H1 (cell line): ENCODE data around the gene ALDH1A2. TPM values are rescaled to one million over a fixed set of nuclear protein-coding genes. Genes with fewer than 3 reads are reported as not detected.

ENCODE experiments used
- CTCF ChIA-PET: fragments of 300-600 bp; sonication (Branson Sonifier 250); formaldehyde crosslinking; loops from one replicate; lab custom pipeline; 2021; ENCODE audit not compliant: partially characterized antibody; lab: Charles Lee
- POLR2A ChIA-PET: fragments of 300-600 bp; sonication (Branson Sonifier 250); formaldehyde crosslinking; loops from one replicate; lab custom pipeline; 2021; ENCODE audit warnings: inconsistent platforms; ENCODE audit not compliant: partially characterized antibody; lab: Charles Lee
- DNase-seq, 2 experiments: peaks; one replicate each; pipeline versions ENCODE4 v3.0.0 to v3.0.0-alpha.2; 2010 to 2022; ENCODE audit warnings: low spot score in 2 of 2, low read depth in 1 of 2, mixed read lengths in 1 of 2
- FAIRE-seq: peaks from 2 replicates; lab custom pipeline; 2011; peaks lifted over from hg19 to GRCh38; lab: Jason Lieb, UNC
- H2AFZ ChIP-seq: 2 replicates; pipeline ENCODE4 v1.8.1; 2012; ENCODE audit warnings: low read length, inconsistent platforms
- H2AK5ac ChIP-seq: 2 replicates; pipeline ENCODE4 v1.6.1; 2013; ENCODE audit warnings: low read depth, low read length
- H2BK120ac ChIP-seq: replicated peaks from 2 replicates; pipeline ENCODE3; 2013; ENCODE audit warnings: low read depth, low read length, inconsistent platforms
- H2BK12ac ChIP-seq: 2 replicates; pipeline ENCODE4 v1.6.1; 2013; ENCODE audit warnings: low read depth, low read length
- H2BK15ac ChIP-seq: 2 replicates; pipeline ENCODE4 v1.6.1; 2013; ENCODE audit warnings: low read length
- H2BK20ac ChIP-seq: 2 replicates; pipeline ENCODE4 v1.6.1; 2013; ENCODE audit warnings: low read length
- H2BK5ac ChIP-seq: 2 replicates; pipeline ENCODE4 v1.6.1; 2013; ENCODE audit warnings: low read depth, low read length
- H3K14ac ChIP-seq: 2 replicates; pipeline ENCODE4 v1.6.1; 2013; ENCODE audit warnings: inconsistent platforms; ENCODE audit not compliant: insufficient read length
- H3K18ac ChIP-seq: 2 replicates; pipeline ENCODE4 v1.6.1; 2013; ENCODE audit warnings: low read length; ENCODE audit errors: extremely low read depth
- H3K23ac ChIP-seq: 2 replicates; pipeline ENCODE4 v1.6.1; 2013; ENCODE audit warnings: inconsistent platforms; ENCODE audit not compliant: insufficient read length
- H3K23me2 ChIP-seq: 2 replicates; pipeline ENCODE4 v1.6.1; 2013; ENCODE audit warnings: low read depth, low read length
- H3K27ac ChIP-seq: 2 replicates; pipeline ENCODE4 v1.6.1; 2011; ENCODE audit warnings: low read depth, low read length, inconsistent platforms
- H3K27me3 ChIP-seq, 4 experiments: replicated peaks in 1 of 4; 1 replicate in 1 of 4; 2 replicates in 3 of 4; pipeline versions ENCODE4 v1.6.1 to v1.8.1; 2011 to 2013; ENCODE audit warnings: low read length in 3 of 4, mild to moderate bottlenecking in 3 of 4, inconsistent platforms in 2 of 4, mixed read lengths in 2 of 4, moderate library complexity in 1 of 4; ENCODE audit not compliant: control insufficient read depth in 3 of 4, insufficient read depth in 3 of 4; ENCODE audit errors: extremely low read depth in 1 of 4
- H3K36me3 ChIP-seq, 4 experiments: 2 replicates each; pipeline versions ENCODE4 v1.6.1 to v1.8.1; 2011 to 2013; ENCODE audit warnings: mild to moderate bottlenecking in 4 of 4, low read length in 3 of 4, moderate library complexity in 2 of 4, control low read depth in 1 of 4, inconsistent platforms in 1 of 4; ENCODE audit not compliant: insufficient read depth in 4 of 4, control insufficient read depth in 2 of 4
- H3K4ac ChIP-seq: replicated peaks from 2 replicates; pipeline ENCODE3; 2013; ENCODE audit warnings: low read length, low read depth, mixed read lengths, inconsistent platforms; ENCODE audit not compliant: insufficient read length
- H3K4me1 ChIP-seq, 4 experiments: replicated peaks in 1 of 4; 1 replicate in 1 of 4; 2 replicates in 3 of 4; pipeline versions ENCODE4 v1.6.1 to v1.8.1; 2011 to 2013; ENCODE audit warnings: low read length in 3 of 4, inconsistent platforms in 2 of 4, mixed read lengths in 1 of 4; ENCODE audit not compliant: insufficient read depth in 4 of 4, control insufficient read depth in 3 of 4
- H3K4me2 ChIP-seq, 2 experiments: 2 replicates each; pipeline versions ENCODE4 v1.6.1 to v1.8.1; 2011 to 2013; ENCODE audit warnings: low read depth in 2 of 2, low read length in 2 of 2, control low read depth in 1 of 2, inconsistent platforms in 1 of 2, mild to moderate bottlenecking in 1 of 2; ENCODE audit not compliant: insufficient read depth in 1 of 2
- H3K4me3 ChIP-seq, 4 experiments: fragments of 200-600, 300-600 bp in 1 of 4; sonication (generic), shearing (Covaris generic), sonication (Bioruptor Twin) in 1 of 4; 2 replicates each; pipeline versions ENCODE4 v1.5.1 to v1.8.1; 2011 to 2016; ENCODE audit warnings: low read length in 4 of 4, low read depth in 3 of 4, control low read depth in 2 of 4, inconsistent platforms in 2 of 4, mild to moderate bottlenecking in 2 of 4, mixed read lengths in 1 of 4, moderate library complexity in 1 of 4; ENCODE audit not compliant: insufficient read depth in 2 of 4; ENCODE audit errors: extremely low read depth in 1 of 4
- H3K56ac ChIP-seq: replicated peaks from 2 replicates; pipeline ENCODE3; 2013; ENCODE audit warnings: low read depth, mild to moderate bottlenecking, mixed read lengths, low read length, inconsistent platforms; ENCODE audit not compliant: insufficient read length
- H3K79me1 ChIP-seq: 2 replicates; pipeline ENCODE4 v1.6.1; 2013; ENCODE audit warnings: low read depth, low read length, control low read depth
- H3K79me2 ChIP-seq, 2 experiments: 2 replicates each; pipeline versions ENCODE4 v1.6.1 to v1.8.1; 2012 to 2013; ENCODE audit warnings: low read length in 2 of 2, mild to moderate bottlenecking in 2 of 2, inconsistent platforms in 1 of 2; ENCODE audit not compliant: insufficient read depth in 2 of 2, control insufficient read depth in 1 of 2
- H3K9ac ChIP-seq, 4 experiments: replicated peaks in 1 of 4; 1 replicate in 1 of 4; 2 replicates in 3 of 4; pipeline versions ENCODE4 v1.6.1 to v1.8.1; 2011 to 2013; ENCODE audit warnings: low read depth in 3 of 4, low read length in 3 of 4, control low read depth in 2 of 4, mild to moderate bottlenecking in 2 of 4, moderate library complexity in 2 of 4, inconsistent platforms in 1 of 4; ENCODE audit errors: extremely low read depth in 1 of 4
- H3K9me3 ChIP-seq, 2 experiments: 2 replicates each; pipeline versions ENCODE4 v1.6.1 to v1.8.1; 2012 to 2013; ENCODE audit warnings: mild to moderate bottlenecking in 2 of 2, moderate library complexity in 2 of 2, control low read depth in 1 of 2, inconsistent platforms in 1 of 2, low read depth in 1 of 2, low read length in 1 of 2, mixed read lengths in 1 of 2; ENCODE audit not compliant: insufficient read depth in 2 of 2
- H4K20me1 ChIP-seq, 2 experiments: replicated peaks in 1 of 2; 2 replicates each; pipeline versions ENCODE3 to v1.8.1; 2011 to 2013; ENCODE audit warnings: inconsistent platforms in 2 of 2, low read length in 2 of 2, mild to moderate bottlenecking in 1 of 2; ENCODE audit not compliant: insufficient read depth in 2 of 2, control insufficient read depth in 1 of 2
- H4K5ac ChIP-seq: 2 replicates; pipeline ENCODE4 v1.6.1; 2013; ENCODE audit warnings: low read length, low read depth, mixed read lengths, inconsistent platforms; ENCODE audit not compliant: insufficient read length
- H4K8ac ChIP-seq: 2 replicates; pipeline ENCODE4 v1.8.0; 2013; ENCODE audit warnings: mild to moderate bottlenecking, moderate library complexity, low read length, inconsistent platforms; ENCODE audit not compliant: insufficient read depth; ENCODE audit errors: extremely low read depth
- H4K91ac ChIP-seq: replicated peaks from 2 replicates; pipeline ENCODE3; 2013; ENCODE audit warnings: low read length, mixed read lengths, inconsistent platforms; ENCODE audit not compliant: insufficient read length
- BACH1 ChIP-seq: IDR thresholded peaks from 2 replicates; pipeline ENCODE4 v1.6.1; 2012; ENCODE audit warnings: low read length, improper control_type of control experiment
- CTBP2 ChIP-seq: IDR thresholded peaks from 2 replicates; pipeline ENCODE4 v1.7.0; 2011; ENCODE audit warnings: borderline replicate concordance, mild to moderate bottlenecking, moderate library complexity, mixed read lengths, low read length; ENCODE audit not compliant: insufficient read depth, insufficient read length
- EGR1 ChIP-seq: IDR thresholded peaks from 2 replicates; pipeline ENCODE4 v1.6.1; 2011; ENCODE audit warnings: low read depth, low read length, borderline replicate concordance
- EP300 ChIP-seq, 2 experiments: IDR thresholded peaks; 1 replicate in 1 of 2; 2 replicates in 1 of 2; pipeline ENCODE4 v1.6.1; 2011 to 2012; ENCODE audit warnings: low read depth in 2 of 2, low read length in 2 of 2, mild to moderate bottlenecking in 2 of 2, borderline replicate concordance in 1 of 2, inconsistent platforms in 1 of 2, moderate library complexity in 1 of 2
- JUND ChIP-seq: IDR thresholded peaks from 2 replicates; pipeline ENCODE4 v1.6.1; 2011; ENCODE audit warnings: mild to moderate bottlenecking, improper control_type of control experiment, low read length
- KDM1A ChIP-seq: fragments of 200-600, 300-600 bp; sonication (generic); IDR thresholded peaks from 2 replicates; pipeline ENCODE4 v1.7.1; 2016; ENCODE audit warnings: mild to moderate bottlenecking, low read length, borderline replicate concordance
- MAFK ChIP-seq: IDR thresholded peaks from 2 replicates; pipeline ENCODE4 v1.6.1; 2012; ENCODE audit warnings: low read depth, mild to moderate bottlenecking, improper control_type of control experiment, low read length
- PHF8 ChIP-seq: fragments of 200-600 bp; sonication (generic); conservative IDR thresholded peaks from 2 replicates; pipeline ENCODE4 v1.7.1; 2012; ENCODE audit warnings: low read depth, mild to moderate bottlenecking, inconsistent platforms, low read length, moderate library complexity
- RXRA ChIP-seq: IDR thresholded peaks from 2 replicates; pipeline ENCODE4 v1.6.1; 2011; ENCODE audit warnings: low read depth, mild to moderate bottlenecking, low read length, moderate library complexity; ENCODE audit not compliant: insufficient read depth
- SIN3A ChIP-seq, 2 experiments: IDR thresholded peaks in 1 of 2; conservative IDR thresholded peaks in 1 of 2; 2 replicates each; pipeline ENCODE4 v1.6.1; 2011 to 2012; ENCODE audit warnings: low read length in 2 of 2, improper control_type of control experiment in 1 of 2, low read depth in 1 of 2, mild to moderate bottlenecking in 1 of 2
- SIRT6 ChIP-seq: IDR thresholded peaks from one replicate; pipeline ENCODE4 v1.7.1; 2012; ENCODE audit warnings: low read length, inconsistent platforms
- SP2 ChIP-seq: IDR thresholded peaks from 2 replicates; pipeline ENCODE4 v1.6.1; 2012; ENCODE audit warnings: mild to moderate bottlenecking, low read length, inconsistent platforms
- SRF ChIP-seq: IDR thresholded peaks from 2 replicates; pipeline ENCODE4 v1.6.1; 2011; ENCODE audit warnings: mild to moderate bottlenecking, low read depth, low read length, moderate library complexity
- TCF12 ChIP-seq: IDR thresholded peaks from 2 replicates; pipeline ENCODE4 v1.6.1; 2011; ENCODE audit warnings: low read depth, mild to moderate bottlenecking, low read length
- YY1 ChIP-seq: IDR thresholded peaks from 2 replicates; pipeline ENCODE4 v1.6.1; 2011; ENCODE audit warnings: low read depth, mild to moderate bottlenecking, low read length
- WGBS, 2 experiments: shearing (Covaris generic) in 1 of 2; methylation state at CpG; one replicate each; pipeline versions ENCODE4 v1.1.6 to v1.1.7; 2013 to 2015; ENCODE audit warnings: low lambda C conversion rate in 2 of 2, mixed read lengths in 2 of 2, inconsistent platforms in 1 of 2, low coverage in 1 of 2, missing lambda C conversion rate in 1 of 2; ENCODE audit not compliant: insufficient replicate concordance in 2 of 2, insufficient coverage in 1 of 2, insufficient read length in 1 of 2; ENCODE audit errors: extremely low coverage in 1 of 2, missing lambda C conversion rate in 1 of 2; 5-methylcytosine and 5-hydroxymethylcytosine counted together
- polyA plus RNA-seq, 7 experiments: library from polyadenylated mRNA; depleted of rRNA in 3 of 7; stranded (reverse) in 5 of 7; unstranded in 2 of 7; fragments of >200 nt in 5 of 7; fragments of 200-250 nt in 2 of 7; gene quantifications; 1 replicate in 5 of 7; 2 replicates in 1 of 7; 4 replicates in 1 of 7; pipeline versions ENCODE4 v1.2.1 to v1.2.3, GENCODE V29; 2011 to 2013; ENCODE audit warnings: missing spikeins in 2 of 7, mixed read lengths in 2 of 7
- total RNA-seq: library from RNA; stranded (reverse); fragmentation: NEBNext Ultra II Directional; extraction: Animal tissue kit (Norgen Biotek cat#: 25700); gene quantifications from 2 replicates; pipeline ENCODE4 v1.2.1, GENCODE V29; 2021

The ALDH1A2 gene
- total and polyA plus RNA-seq, 2 of the 8 experiments (the other 6 are each of a cell fraction or from before 2014, with no cell fraction given), result 0.06 to 0.24 TPM

DNA sequence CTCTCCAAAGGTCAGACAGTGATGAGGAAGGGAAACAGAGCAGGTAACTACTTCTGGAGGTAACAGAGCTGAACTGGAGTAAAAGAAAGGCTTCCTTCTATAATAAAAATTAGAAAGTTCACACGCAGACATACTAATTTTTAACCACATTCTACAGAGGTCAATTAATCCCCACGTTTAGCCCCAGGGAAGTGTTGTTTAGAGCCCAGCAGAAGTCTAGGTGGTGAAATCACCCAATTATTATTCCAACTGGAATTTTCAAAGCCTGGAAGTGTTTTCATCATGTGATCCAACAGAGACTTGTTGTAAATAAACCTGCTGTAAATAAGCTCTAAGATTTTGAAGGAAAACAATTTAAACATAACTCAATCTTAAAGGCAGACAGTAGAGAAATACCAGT is 6.8 kb downstream of the ALDH1A2 start:
- no peak overlapping the region for H3K4me2 ChIP-seq
- H3K56ac ChIP-seq, result no peak overlapping the region
- H4K5ac ChIP-seq, result no peak overlapping the region
- H4K91ac ChIP-seq, result no peak overlapping the region
- no peak overlapping the region for H2AFZ ChIP-seq
- H3K23ac ChIP-seq, result no peak overlapping the region
- peaks cover 13 to 30% (median 21%) of the 10 kb centered on the region in 4 experiments for H3K27me3 ChIP-seq
- H2BK120ac ChIP-seq, result no peak overlapping the region
- no peak overlapping the region for H3K4ac ChIP-seq
- H2BK12ac ChIP-seq, result no peak overlapping the region
- H3K36me3 ChIP-seq, result no peaks in the 10 kb centered on the region
- H4K8ac ChIP-seq, result no peak overlapping the region
- H3K23me2 ChIP-seq, result no peaks in the 10 kb centered on the region
- H3K9ac ChIP-seq, result no peak overlapping the region
- no peak overlapping the region for H2BK20ac ChIP-seq
- no peak for DNase-seq
- WGBS, 2 experiments, result 72% methylated on average over 2 of the region's 2 CpGs; no CpG with 5 or more reads in 1 of the 2 experiments
- H3K18ac ChIP-seq, result no peak overlapping the region
- H3K79me1 ChIP-seq, result no peaks in the 10 kb centered on the region
- H3K4me1 ChIP-seq, result no peaks in the 10 kb centered on the region
- no peaks in the 10 kb centered on the region for H3K79me2 ChIP-seq
- H3K9me3 ChIP-seq, result no peaks in the 10 kb centered on the region
- no peak overlapping the region for H3K27ac ChIP-seq
- ChIA-PET CTCF (interaction anchor here (1.2 to 1.3 kb wide), 2 partner anchors 11 to 306 kb away, joined by 4 to 5 read pairs; no protein-coding TSS in a partner anchor), POLR2A (interaction anchor here (0.6 kb wide), 1 partner anchor 335 kb away, joined by 3 read pairs; no protein-coding TSS in a partner anchor)
- H2BK15ac ChIP-seq, result no peak overlapping the region
- no peak overlapping the region for H3K4me3 ChIP-seq
- peaks cover 0 to 1% of the 10 kb centered on the region in 2 experiments for H4K20me1 ChIP-seq
- peak; percentile 32 for FAIRE-seq
- H2BK5ac ChIP-seq, result no peak overlapping the region
- H2AK5ac ChIP-seq, result no peak overlapping the region
- H3K14ac ChIP-seq, result no peak overlapping the region
- TF ChIP-seq SIN3A (conservative IDR thresholded peaks at IDR 0.05 in 1 of 2, IDR thresholded peaks at IDR 0.05 in 1 of 2; ENCODE audit: low read depth in 1 of 2, low read length in 2 of 2) (no peak), BACH1 (no peak), TCF12 (no peak), SIRT6 (no peak), SP2 (no peak), EGR1 (no peak), RXRA (no peak), MAFK (no peak), YY1 (no peak), CTBP2 (no peak), JUND (no peak), PHF8 (no peak), SRF (no peak), EP300 (IDR thresholded peaks at IDR 0.05; ENCODE audit: borderline replicate concordance in 1 of 2, low read depth in 2 of 2, low read length in 2 of 2) (no peak), KDM1A (no peak)
